ENCODE data around the gene KIAA0408. TPM values are rescaled to one million over a fixed set of nuclear protein-coding genes. Genes with fewer than 3 reads are reported as not detected.
"Not testable (repeated sequence)": the region's sequence is repeated elsewhere in the genome, so short reads cannot be mapped to it uniquely, and the experiment has no call there.

KIAA0408 gene
- total RNA-seq, 1 experiment from 2014 or later: 0.04 TPM

GRCh38 chr6:127423921-127424320 is 35.3 kb downstream of the KIAA0408 start:
- Histone ChIP-seq H3K27ac (ENCODE audit: low read length) (no peak overlapping the region), H3K4me1 (ENCODE audit: insufficient read depth, low read length) (peaks cover 9% of the 10 kb centered on the region), H3K9me2 (replicated peaks; ENCODE audit: low read length) (no peaks in the 10 kb centered on the region), H3K36me3 (ENCODE audit: low read depth, low read length) (no peaks in the 10 kb centered on the region), H3K79me2 (ENCODE audit: low read length) (no peaks in the 10 kb centered on the region), H3K4me2 (ENCODE audit: low read length) (no peak overlapping the region), H3K9ac (ENCODE audit: low read length) (no peak overlapping the region), H3F3A (ENCODE audit: low read length, unreplicated experiment) (no peaks in the 10 kb centered on the region), H3K27me3 (ENCODE audit: low read length) (no peaks in the 10 kb centered on the region), H3K4me3 (ENCODE audit: low read length) (no peak overlapping the region), H2AFZ (ENCODE audit: low read length) (no peak overlapping the region), H4K20me1 (ENCODE audit: low read length) (no peaks in the 10 kb centered on the region), H3K9me3 (ENCODE audit: low read length) (no peaks in the 10 kb centered on the region)
- DNase-seq (no peak), ATAC-seq (no peak)
- intact Hi-C loops (cut with micrococcal nuclease): loop anchor here (10.0 kb wide), 1 partner anchor 219 kb away; no protein-coding TSS in a partner anchor
- TF ChIP-seq CTCF (conservative IDR thresholded peaks at IDR 0.05; ENCODE audit: low read depth, low read length) (no peak), EZH2 (IDR thresholded peaks at IDR 0.05; ENCODE audit: low read length, unreplicated experiment) (no peak), EZH2phosphoT487 (IDR thresholded peaks at IDR 0.05; ENCODE audit: borderline replicate concordance, low read length) (no peak)
- ChIA-PET CTCF (no interaction called here), POLR2A (ENCODE audit: unreplicated experiment) (no interaction called here)
- no TSS peak for BruUV-seq (replicated peaks)

GRCh38 chr6:127421164-127421563 is 38.0 kb downstream of the KIAA0408 start:
- H3K9me2 ChIP-seq (replicated peaks; ENCODE audit: low read length); ATAC-seq; DNase-seq; POLR2A ChIA-PET (ENCODE audit: unreplicated experiment); CTCF ChIA-PET; H3K4me1 ChIP-seq (ENCODE audit: insufficient read depth, low read length); H4K20me1 ChIP-seq (ENCODE audit: low read length); H3K27ac ChIP-seq (ENCODE audit: low read length); H3K4me3 ChIP-seq (ENCODE audit: low read length); H2AFZ ChIP-seq (ENCODE audit: low read length); H3K27me3 ChIP-seq (ENCODE audit: low read length); BruUV-seq (replicated peaks); H3F3A ChIP-seq (ENCODE audit: low read length, unreplicated experiment); H3K9me3 ChIP-seq (ENCODE audit: low read length); H3K4me2 ChIP-seq (ENCODE audit: low read length); H3K9ac ChIP-seq (ENCODE audit: low read length); H3K79me2 ChIP-seq (ENCODE audit: low read length); H3K36me3 ChIP-seq (ENCODE audit: low read depth, low read length): not testable (repeated sequence)
- intact Hi-C loops (cut with micrococcal nuclease): loop anchor here (2.0 to 10.0 kb wide), 4 partner anchors 38 to 216 kb away; partner anchors contain the start of genes ECHDC1 and KIAA0408

- Histone ChIP-seq H3K4me2 (ENCODE audit: low read length) (peak overlapping the region; percentile 54; the same call in 1 of the 2 replicates), H3K79me2 (ENCODE audit: low read length) (no peaks in the 10 kb centered on the region), H3K9me2 (replicated peaks; ENCODE audit: low read length) (no peaks in the 10 kb centered on the region), H3K27ac (ENCODE audit: low read length) (peak overlapping the region; percentile 29; the same call in 1 of the 2 replicates), H3K36me3 (ENCODE audit: low read depth, low read length) (no peaks in the 10 kb centered on the region), H3K9me3 (ENCODE audit: low read length) (no peaks in the 10 kb centered on the region), H4K20me1 (ENCODE audit: low read length) (no peaks in the 10 kb centered on the region), H2AFZ (ENCODE audit: low read length) (peak overlapping the region; percentile 58; the same call in 1 of the 2 replicates), H3K27me3 (ENCODE audit: low read length) (no peaks in the 10 kb centered on the region), H3F3A (ENCODE audit: low read length, unreplicated experiment) (no peaks in the 10 kb centered on the region), H3K4me3 (ENCODE audit: low read length) (no peak overlapping the region), H3K9ac (ENCODE audit: low read length) (no peak overlapping the region), H3K4me1 (ENCODE audit: insufficient read depth, low read length) (peaks cover 9% of the 10 kb centered on the region)
- CTCF ChIA-PET: no interaction called here
- BruUV-seq (replicated peaks): no TSS peak
- POLR2A ChIA-PET (ENCODE audit: unreplicated experiment): no interaction called here
- peak; percentile 99 for ATAC-seq
- intact Hi-C loops (cut with micrococcal nuclease): loop anchor here (1.0 to 10.0 kb wide), 5 partner anchors 38 to 216 kb away; partner anchors contain the start of genes ECHDC1 and KIAA0408
- peak; percentile 52 for TF ChIP-seq CTCF (conservative IDR thresholded peaks at IDR 0.05; ENCODE audit: low read depth, low read length)
- no peak for TF ChIP-seq EZH2phosphoT487 (IDR thresholded peaks at IDR 0.05; ENCODE audit: borderline replicate concordance, low read length)
- no peak for TF ChIP-seq EZH2 (IDR thresholded peaks at IDR 0.05; ENCODE audit: low read length, unreplicated experiment)
- peak; percentile 89 for DNase-seq
Observed at GRCh38 chr6:127420556-127420955, 38.6 kb downstream of the KIAA0408 start.
